Esophagus muscularis mucosa (tissue), 4 donors: Measurements from ENCODE around the gene GREB1. TPM values are rescaled to one million over a fixed set of nuclear protein-coding genes. Genes with fewer than 3 reads are reported as not detected.

ENCODE experiments used
- DNase-seq: peaks from one replicate; pipeline ENCODE4 v3.0.0-alpha.2; 2017; ENCODE audit errors: extremely low spot score
- H3K27ac ChIP-seq, 4 donors: fragments of 200-600 bp; sonication (generic); replicated peaks in 1 of 4; 1 replicate in 3 of 4; 2 replicates in 1 of 4; pipeline ENCODE4 v1.5.1; 2016 to 2019; ENCODE audit warnings: mild to moderate bottlenecking in 1 of 4
- H3K27me3 ChIP-seq, 4 donors: fragments of 200-600 bp; sonication (generic); one replicate each; pipeline versions ENCODE4 v1.5.1 to v1.6.0; 2016 to 2019
- H3K36me3 ChIP-seq, 4 donors: fragments of 200-600 bp; sonication (generic); one replicate each; pipeline ENCODE4 v1.5.1; 2016 to 2019
- H3K4me1 ChIP-seq, 4 donors: fragments of 200-600 bp; sonication (generic); one replicate each; pipeline ENCODE4 v1.5.1; 2016 to 2019
- H3K4me3 ChIP-seq, 4 donors: fragments of 200-600 bp; sonication (generic); 1 replicate in 2 of 4; 2 replicates in 2 of 4; pipeline ENCODE4 v1.5.1; 2016 to 2019; ENCODE audit warnings: mild to moderate bottlenecking in 4 of 4, moderate library complexity in 1 of 4
- H3K9me3 ChIP-seq, 4 donors: fragments of 200-600 bp; sonication (generic); 1 replicate in 3 of 4; 2 replicates in 1 of 4; pipeline ENCODE4 v1.5.1; 2016 to 2019
- CTCF ChIP-seq, 3 experiments: fragments of 200-600 bp in 2 of 3; fragments of 450-650 bp in 1 of 3; sonication (generic) in 2 of 3; IDR thresholded peaks; one replicate each; pipeline ENCODE4 v1.5.1; 2017 to 2019; ENCODE audit warnings: antibody characterized with exemption in 3 of 3, mild to moderate bottlenecking in 2 of 3, moderate library complexity in 1 of 3
- EP300 ChIP-seq: sonication (generic); formaldehyde crosslinking; IDR thresholded peaks from one replicate; pipeline ENCODE4 v1.6.1; 2017; ENCODE audit warnings: antibody characterized with exemption
- POLR2A ChIP-seq: fragments of 450-650 bp; IDR thresholded peaks from one replicate; pipeline ENCODE4 v1.6.1; 2017; ENCODE audit warnings: antibody characterized with exemption, moderate library complexity, mild to moderate bottlenecking, low read depth
- POLR2AphosphoS5 ChIP-seq, 2 donors: sonication (generic); formaldehyde crosslinking; IDR thresholded peaks; one replicate each; pipeline ENCODE4 v1.6.1; 2017; ENCODE audit warnings: antibody characterized with exemption in 2 of 2
- WGBS: methylation state at CpG from one replicate; pipeline ENCODE4 v1.1.5; 2018; 5-methylcytosine and 5-hydroxymethylcytosine counted together
- intact Hi-C: fragments of 100-400 bp; cut with DNase I; formaldehyde crosslinking; loops from one replicate; pipeline ENCODE4 v1.15.1; 2023
- total RNA-seq, 4 donors: library from RNA; depleted of rRNA; stranded (reverse); fragments of >200 nt; gene quantifications; one replicate each; pipeline versions ENCODE4 v1.1.0 to v1.2.1, GENCODE V29; 2016

GREB1 gene
- total RNA-seq, 4 donors from 2014 or later = 3.7 to 11.0 (median 7.7) TPM

GRCh38 chr2:11585071-11585470 lies 51.2 kb downstream of the GREB1 start:
- TF ChIP-seq POLR2A = no peak
- no peak for TF ChIP-seq EP300
- TF ChIP-seq CTCF (IDR thresholded peaks at IDR 0.05) = no peak
- no peak for TF ChIP-seq POLR2AphosphoS5 (IDR thresholded peaks at IDR 0.05)
- H3K36me3 ChIP-seq = no peaks in the 10 kb centered on the region
- H3K27me3 ChIP-seq = peaks cover 0 to 4% (median 0%) of the 10 kb centered on the region in 4 donors
- intact Hi-C loops = loop anchor here (10.0 kb wide), 1 partner anchor 450 kb away; a partner anchor contains a TSS
- no peak overlapping the region for H3K4me3 ChIP-seq
- H3K27ac ChIP-seq = no peak overlapping the region
- no peak for DNase-seq
- H3K4me1 ChIP-seq = peaks cover 13 to 36% (median 27%) of the 10 kb centered on the region in 4 donors
- 95% methylated on average over 7 of the region's 7 CpGs for WGBS
- H3K9me3 ChIP-seq = no peaks in the 10 kb centered on the region

GRCh38 chr2:11588228-11589110 lies 54.6 kb downstream of the GREB1 start:
- no peaks in the 10 kb centered on the region for H3K36me3 ChIP-seq
- H3K4me3 ChIP-seq = no peak overlapping the region
- H3K27ac ChIP-seq = no peak overlapping the region
- intact Hi-C loops = loop anchor here (10.0 kb wide), 1 partner anchor 454 kb away; a partner anchor contains a TSS
- no peaks in the 10 kb centered on the region for H3K27me3 ChIP-seq
- H3K9me3 ChIP-seq = no peaks in the 10 kb centered on the region
- no peak for DNase-seq
- 93% methylated on average over 17 of the region's 21 CpGs for WGBS
- no peak for TF ChIP-seq POLR2AphosphoS5 (IDR thresholded peaks at IDR 0.05)
- TF ChIP-seq EP300 = no peak
- TF ChIP-seq POLR2A = no peak
- TF ChIP-seq CTCF (IDR thresholded peaks at IDR 0.05) = no peak
- peaks cover 8 to 11% (median 9%) of the 10 kb centered on the region in 4 donors for H3K4me1 ChIP-seq

- no peak for DNase-seq
- Histone ChIP-seq H3K9me3 (no peaks in the 10 kb centered on the region), H3K4me3 (no peak overlapping the region), H3K27ac (no peak overlapping the region), H3K36me3 (no peaks in the 10 kb centered on the region), H3K27me3 (no peaks in the 10 kb centered on the region), H3K4me1 (peaks cover 0 to 1% (median 0%) of the 10 kb centered on the region in 4 donors)
- WGBS = 86% methylated on average over 12 of the region's 12 CpGs
- no peak for TF ChIP-seq POLR2AphosphoS5 (IDR thresholded peaks at IDR 0.05)
- no peak for TF ChIP-seq POLR2A
- no peak for TF ChIP-seq CTCF (IDR thresholded peaks at IDR 0.05)
- TF ChIP-seq EP300 = no peak
- intact Hi-C loops = loop anchor here (10.0 kb wide), 1 partner anchor 455 kb away; a partner anchor contains a TSS
These were observed 55.6 kb downstream of the GREB1 start for GRCh38 chr2:11589316-11589940.

GRCh38 chr2:11590193-11590592 lies 56.3 kb downstream of the GREB1 start:
- H3K4me3 ChIP-seq = no peak overlapping the region
- DNase-seq = no peak
- H3K9me3 ChIP-seq = no peaks in the 10 kb centered on the region
- H3K4me1 ChIP-seq = no peaks in the 10 kb centered on the region
- H3K36me3 ChIP-seq = peaks cover 0 to 2% (median 0%) of the 10 kb centered on the region in 4 donors
- intact Hi-C loops = no loop called here
- no peaks in the 10 kb centered on the region for H3K27me3 ChIP-seq
- 93% methylated on average over 9 of the region's 9 CpGs for WGBS
- H3K27ac ChIP-seq = no peak overlapping the region
- no peak for TF ChIP-seq EP300
- no peak for TF ChIP-seq POLR2AphosphoS5 (IDR thresholded peaks at IDR 0.05)
- no peak for TF ChIP-seq POLR2A
- no peak for TF ChIP-seq CTCF (IDR thresholded peaks at IDR 0.05)
